ENCODE results near the gene CHTOP. TPM values are rescaled to one million over a fixed set of nuclear protein-coding genes. Genes with fewer than 3 reads are reported as not detected.

The CHTOP gene
- total and polyA plus RNA-seq, 2 donors, result 61.0 to 111 TPM

- 72% methylated on average over 28 of the region's 28 CpGs for WGBS
- H3K27ac ChIP-seq (ENCODE audit: low read depth in 1 of 2, low read length in 1 of 2), result no peak within 1 kb of the TSS
- peak within 1 kb of the TSS; percentile 13 to 14 for H3K4me3 ChIP-seq (ENCODE audit: low read length in 2 of 2)
- no peak for DNase-seq (ENCODE audit: low read depth in 6 of 9, low spot score in 9 of 9)
- peaks cover 0 to 24% of the 10 kb centered on the region in 2 donors for H3K4me1 ChIP-seq (ENCODE audit: control insufficient read depth in 2 of 2, insufficient read depth in 2 of 2, low read length in 2 of 2)
- no peaks in the 10 kb centered on the region for H3K36me3 ChIP-seq (ENCODE audit: control insufficient read depth in 2 of 2, insufficient read depth in 2 of 2, low read length in 1 of 2)
- no peaks in the 10 kb centered on the region for H3K9me3 ChIP-seq (ENCODE audit: control insufficient read depth in 2 of 2, insufficient read depth in 1 of 2, low read length in 1 of 2)
- peaks cover 0 to 8% of the 10 kb centered on the region in 2 donors for H3K27me3 ChIP-seq (ENCODE audit: control insufficient read depth in 2 of 2, insufficient read depth in 1 of 2, low read length in 1 of 2)
These were observed 6.8 kb upstream of the CHTOP start, which contains the start of gene S100A13 for GRCh38 chr1:153626904-153627714. S100A13 (minus strand) TSS chr1:153627505; CDS start chr1:153626472, 1,033 bp downstream.

GRCh38 chr1:153627715-153628626 lies 5.9 kb upstream of the CHTOP start, which contains the start of gene S100A1:
S100A1 (plus strand) TSS chr1:153628434; CDS start chr1:153630522, 2,088 bp downstream.
- Histone ChIP-seq H3K9me3 (ENCODE audit: control insufficient read depth in 2 of 2, insufficient read depth in 1 of 2, low read length in 1 of 2) (no peaks in the 10 kb centered on the region), H3K27me3 (ENCODE audit: control insufficient read depth in 2 of 2, insufficient read depth in 1 of 2, low read length in 1 of 2) (peaks cover 0 to 8% of the 10 kb centered on the region in 2 donors), H3K27ac (ENCODE audit: low read depth in 1 of 2, low read length in 1 of 2) (no peak within 1 kb of the TSS), H3K4me3 (ENCODE audit: low read length in 2 of 2) (peak within 1 kb of the TSS; percentile 13 to 14), H3K4me1 (ENCODE audit: control insufficient read depth in 2 of 2, insufficient read depth in 2 of 2, low read length in 2 of 2) (peaks cover 0 to 24% of the 10 kb centered on the region in 2 donors), H3K36me3 (ENCODE audit: control insufficient read depth in 2 of 2, insufficient read depth in 2 of 2, low read length in 1 of 2) (no peaks in the 10 kb centered on the region)
- 92% methylated on average over 10 of the region's 10 CpGs for WGBS
- no peak for DNase-seq (ENCODE audit: low read depth in 6 of 9, low spot score in 9 of 9)

DNA sequence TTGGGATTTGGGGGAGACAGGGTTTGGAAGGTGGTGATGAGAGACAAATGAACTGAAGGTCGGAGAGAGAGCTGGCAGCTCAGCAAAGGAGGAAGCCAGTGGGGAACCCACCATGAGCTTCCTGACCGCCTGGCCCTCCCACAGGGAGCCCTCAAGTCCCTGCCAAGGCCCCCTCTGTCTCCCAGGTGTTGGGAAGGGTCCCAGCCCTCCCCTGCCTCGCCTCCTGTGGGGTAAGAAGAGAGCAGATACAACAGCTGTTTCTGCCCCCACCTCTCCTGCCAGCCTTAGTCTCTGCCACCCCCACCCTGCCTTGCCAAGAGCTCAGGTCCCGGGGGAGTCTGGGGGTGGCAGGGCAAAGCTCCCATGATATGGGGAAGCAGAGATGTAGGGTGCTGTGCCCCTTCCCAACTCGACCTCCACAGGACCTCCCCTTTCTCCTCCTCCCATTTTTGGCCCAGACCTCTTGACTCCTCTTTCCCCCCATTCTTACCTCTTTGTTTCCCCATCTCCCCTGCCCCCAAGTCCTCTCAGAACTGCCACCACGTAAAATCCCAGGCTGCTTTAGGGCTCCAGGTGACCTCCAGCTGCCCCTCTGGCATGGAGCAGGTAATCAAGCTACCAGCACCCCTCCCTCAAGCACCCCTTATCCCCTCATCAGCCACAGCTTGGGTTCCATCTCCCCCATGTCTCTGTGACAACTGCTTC lies 5.1 kb upstream of the CHTOP start:
- no peaks in the 10 kb centered on the region for H3K36me3 ChIP-seq (ENCODE audit: control insufficient read depth in 2 of 2, insufficient read depth in 2 of 2, low read length in 1 of 2)
- peaks cover 0 to 8% of the 10 kb centered on the region in 2 donors for H3K27me3 ChIP-seq (ENCODE audit: control insufficient read depth in 2 of 2, insufficient read depth in 1 of 2, low read length in 1 of 2)
- DNase-seq (ENCODE audit: low read depth in 6 of 9, low spot score in 9 of 9), result no peak
- no peak overlapping the region for H3K4me3 ChIP-seq (ENCODE audit: low read length in 2 of 2)
- peaks cover 0 to 30% of the 10 kb centered on the region in 2 donors for H3K4me1 ChIP-seq (ENCODE audit: control insufficient read depth in 2 of 2, insufficient read depth in 2 of 2, low read length in 2 of 2)
- no peak overlapping the region for H3K27ac ChIP-seq (ENCODE audit: low read depth in 1 of 2, low read length in 1 of 2)
- H3K9me3 ChIP-seq (ENCODE audit: control insufficient read depth in 2 of 2, insufficient read depth in 1 of 2, low read length in 1 of 2), result peaks cover 0 to 5% of the 10 kb centered on the region in 2 donors
- 69% methylated on average over 6 of the region's 6 CpGs for WGBS

- H3K27ac ChIP-seq (ENCODE audit: low read depth in 1 of 2, low read length in 1 of 2), result no peak overlapping the region
- DNase-seq (ENCODE audit: low read depth in 6 of 9, low spot score in 9 of 9), result no peak
These were observed 4.6 kb upstream of the CHTOP start for GRCh38 chr1:153629343-153629665.

GRCh38 chr1:153629971-153630370 lies 3.9 kb upstream of the CHTOP start:
- Histone ChIP-seq H3K4me1 (ENCODE audit: control insufficient read depth in 2 of 2, insufficient read depth in 2 of 2, low read length in 2 of 2) (peaks cover 2 to 32% of the 10 kb centered on the region in 2 donors), H3K36me3 (ENCODE audit: control insufficient read depth in 2 of 2, insufficient read depth in 2 of 2, low read length in 1 of 2) (no peaks in the 10 kb centered on the region), H3K9me3 (ENCODE audit: control insufficient read depth in 2 of 2, insufficient read depth in 1 of 2, low read length in 1 of 2) (peaks cover 0 to 6% of the 10 kb centered on the region in 2 donors), H3K4me3 (ENCODE audit: low read length in 2 of 2) (no peak overlapping the region), H3K27ac (ENCODE audit: low read depth in 1 of 2, low read length in 1 of 2) (no peak overlapping the region), H3K27me3 (ENCODE audit: control insufficient read depth in 2 of 2, insufficient read depth in 1 of 2, low read length in 1 of 2) (peaks cover 0 to 8% of the 10 kb centered on the region in 2 donors)
- DNase-seq (ENCODE audit: low read depth in 6 of 9, low spot score in 9 of 9), result no peak
- 97% methylated on average over 1 of the region's 1 CpG for WGBS

More at GRCh38 chr1:153629343-153629665, 4.6 kb upstream of the CHTOP start:
- Histone ChIP-seq H3K4me3 (ENCODE audit: low read length in 2 of 2) (no peak overlapping the region), H3K36me3 (ENCODE audit: control insufficient read depth in 2 of 2, insufficient read depth in 2 of 2, low read length in 1 of 2) (no peaks in the 10 kb centered on the region), H3K27me3 (ENCODE audit: control insufficient read depth in 2 of 2, insufficient read depth in 1 of 2, low read length in 1 of 2) (peaks cover 0 to 8% of the 10 kb centered on the region in 2 donors), H3K9me3 (ENCODE audit: control insufficient read depth in 2 of 2, insufficient read depth in 1 of 2, low read length in 1 of 2) (peaks cover 0 to 6% of the 10 kb centered on the region in 2 donors), H3K4me1 (ENCODE audit: control insufficient read depth in 2 of 2, insufficient read depth in 2 of 2, low read length in 2 of 2) (peaks cover 0 to 30% of the 10 kb centered on the region in 2 donors)
- 96% methylated on average over 5 of the region's 5 CpGs for WGBS

GRCh38 chr1:153630384-153630783 lies 3.5 kb upstream of the CHTOP start:
- no peaks in the 10 kb centered on the region for H3K36me3 ChIP-seq (ENCODE audit: control insufficient read depth in 2 of 2, insufficient read depth in 2 of 2, low read length in 1 of 2)
- 95% methylated on average over 7 of the region's 7 CpGs for WGBS
- H3K4me1 ChIP-seq (ENCODE audit: control insufficient read depth in 2 of 2, insufficient read depth in 2 of 2, low read length in 2 of 2), result peaks cover 6 to 36% of the 10 kb centered on the region in 2 donors
- peaks cover 0 to 8% of the 10 kb centered on the region in 2 donors for H3K27me3 ChIP-seq (ENCODE audit: control insufficient read depth in 2 of 2, insufficient read depth in 1 of 2, low read length in 1 of 2)
- H3K9me3 ChIP-seq (ENCODE audit: control insufficient read depth in 2 of 2, insufficient read depth in 1 of 2, low read length in 1 of 2), result peaks cover 0 to 6% of the 10 kb centered on the region in 2 donors
- H3K4me3 ChIP-seq (ENCODE audit: low read length in 2 of 2), result no peak overlapping the region
- no peak for DNase-seq (ENCODE audit: low read depth in 6 of 9, low spot score in 9 of 9)
- no peak overlapping the region for H3K27ac ChIP-seq (ENCODE audit: low read depth in 1 of 2, low read length in 1 of 2)

GRCh38 chr1:153631047-153632022 lies 2.5 kb upstream of the CHTOP start:
- H3K27ac ChIP-seq (ENCODE audit: low read depth in 1 of 2, low read length in 1 of 2), result no peak overlapping the region
- H3K9me3 ChIP-seq (ENCODE audit: control insufficient read depth in 2 of 2, insufficient read depth in 1 of 2, low read length in 1 of 2), result peaks cover 0 to 6% of the 10 kb centered on the region in 2 donors
- peaks cover 0 to 8% of the 10 kb centered on the region in 2 donors for H3K27me3 ChIP-seq (ENCODE audit: control insufficient read depth in 2 of 2, insufficient read depth in 1 of 2, low read length in 1 of 2)
- peaks cover 11 to 44% of the 10 kb centered on the region in 2 donors for H3K4me1 ChIP-seq (ENCODE audit: control insufficient read depth in 2 of 2, insufficient read depth in 2 of 2, low read length in 2 of 2)
- H3K36me3 ChIP-seq (ENCODE audit: control insufficient read depth in 2 of 2, insufficient read depth in 2 of 2, low read length in 1 of 2), result peaks cover 6 to 8% of the 10 kb centered on the region in 2 donors
- WGBS, result 96% methylated on average over 10 of the region's 10 CpGs
- H3K4me3 ChIP-seq (ENCODE audit: low read length in 2 of 2), result no peak overlapping the region
- DNase-seq (ENCODE audit: low read depth in 6 of 9, low spot score in 9 of 9), result no peak

Measured in thymus (tissue), 11 donors.